Lower leg skin (tissue), 4 donors: ENCODE data around the gene SAMD10. TPM values are rescaled to one million over a fixed set of nuclear protein-coding genes. Genes with fewer than 3 reads are reported as not detected.
A peak's percentile ranks its signal among the peaks of the same experiment; 100 is the strongest.

Experiments used
- DNase-seq, 2 donors: peaks; one replicate each; pipeline ENCODE4 v3.0.0-alpha.2; 2019; ENCODE audit warnings: low spot score in 2 of 2
- H3K4me3 ChIP-seq: fragments of 200-600 bp; sonication (generic); 2 replicates; pipeline ENCODE4 v1.5.1; 2017; ENCODE audit warnings: mild to moderate bottlenecking, low read depth; ENCODE audit not compliant: poor library complexity, severe bottlenecking
- CTCF ChIP-seq, 3 donors: fragments of 450-650 bp; IDR thresholded peaks; one replicate each; pipeline ENCODE4 v1.5.1; 2016; ENCODE audit warnings: antibody characterized with exemption in 3 of 3, mild to moderate bottlenecking in 3 of 3, moderate library complexity in 2 of 3
- POLR2A ChIP-seq, 2 donors: fragments of 450-650 bp; IDR thresholded peaks; one replicate each; pipeline ENCODE4 v1.6.1; 2016 to 2017; ENCODE audit warnings: antibody characterized with exemption in 2 of 2, mild to moderate bottlenecking in 1 of 2, moderate library complexity in 1 of 2
- WGBS, 2 donors: methylation state at CpG; one replicate each; pipeline ENCODE4 v1.1.5; 2018; 5-methylcytosine and 5-hydroxymethylcytosine counted together
- intact Hi-C: fragments of 100-400 bp; cut with DNase I; formaldehyde crosslinking; loops from one replicate; pipeline ENCODE4 v1.15.0; 2023; ENCODE audit warnings: low total_unique reads
- total RNA-seq, 4 donors: library from RNA; depleted of rRNA; stranded (reverse); fragments of >200 nt; gene quantifications; one replicate each; pipeline ENCODE4 v1.1.0, GENCODE V29; 2016

Gene SAMD10
- total RNA-seq, 4 donors from 2014 or later = 8.1 to 11.3 (median 10.6) TPM

- TF ChIP-seq POLR2A (IDR thresholded peaks at IDR 0.05) (no peak), CTCF (IDR thresholded peaks at IDR 0.05) (no peak)
- intact Hi-C loops = no loop called here
- no peak for DNase-seq
- H3K4me3 ChIP-seq = no peak overlapping the region
- WGBS, 2 donors = 51 to 60% methylated on average over 7 of the region's 7 CpGs
These were observed 24.7 kb upstream of the SAMD10 start for GRCh38 chr20:64003960-64004725.

DNA sequence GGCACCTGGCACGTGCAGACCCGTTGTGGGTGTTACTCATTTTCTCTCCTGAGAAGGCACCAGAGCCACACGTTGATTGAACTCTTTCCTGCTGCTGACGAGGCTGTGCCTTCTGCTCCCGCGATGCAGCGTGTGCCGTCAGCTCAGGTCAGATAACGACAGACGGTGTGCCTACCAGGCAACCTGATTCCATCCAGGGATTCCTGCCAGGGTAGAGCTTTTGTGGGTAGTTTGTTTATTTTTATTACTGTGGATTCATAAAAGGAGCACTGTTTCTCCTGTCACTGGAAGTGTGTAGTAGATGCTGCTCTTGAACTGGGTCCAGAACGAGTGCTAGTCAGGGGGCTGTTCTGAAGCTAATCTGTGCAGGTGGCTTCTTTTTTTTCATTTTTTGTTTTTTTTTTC is 22.2 kb upstream of the SAMD10 start:
- intact Hi-C loops = no loop called here
- WGBS, 2 donors = 52 to 62% methylated on average over 11 of the region's 11 CpGs
- H3K4me3 ChIP-seq = no peak overlapping the region
- no peak for TF ChIP-seq CTCF (IDR thresholded peaks at IDR 0.05)
- TF ChIP-seq POLR2A (IDR thresholded peaks at IDR 0.05) = no peak
- no peak for DNase-seq

DNA sequence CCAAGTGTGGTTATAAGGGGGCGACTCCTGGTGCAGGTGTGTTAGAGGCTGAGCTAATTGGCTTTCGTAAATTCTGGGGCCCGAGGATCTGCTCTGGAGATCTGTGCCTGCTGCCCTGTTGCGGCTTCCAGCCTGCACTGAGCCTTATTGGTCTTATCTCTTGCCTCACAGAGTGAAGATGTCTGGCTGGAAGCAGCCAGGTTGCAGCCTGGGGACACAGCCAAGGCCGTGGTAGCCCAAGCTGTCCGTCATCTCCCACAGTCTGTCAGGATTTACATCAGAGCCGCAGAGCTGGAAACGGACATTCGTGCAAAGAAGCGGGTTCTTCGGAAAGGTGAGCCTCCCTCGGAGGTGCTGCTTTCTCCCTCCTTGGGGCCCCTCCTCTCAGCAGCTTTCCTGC is 21.5 kb upstream of the SAMD10 start:
- TF ChIP-seq POLR2A (IDR thresholded peaks at IDR 0.05) (no peak), CTCF (IDR thresholded peaks at IDR 0.05) (no peak)
- WGBS, 2 donors = 87 to 94% methylated on average over 12 of the region's 12 CpGs
- H3K4me3 ChIP-seq = no peak overlapping the region
- DNase-seq = no peak
- intact Hi-C loops = no loop called here

GRCh38 chr20:63982937-63983336 is 3.5 kb upstream of the SAMD10 start:
- H3K4me3 ChIP-seq = no peak overlapping the region
- 81 to 88% methylated on average over 14 of the region's 14 CpGs for WGBS, 2 donors
- intact Hi-C loops = no loop called here
- DNase-seq = no peak
- TF ChIP-seq POLR2A (IDR thresholded peaks at IDR 0.05) (no peak), CTCF (IDR thresholded peaks at IDR 0.05) (no peak)

DNA sequence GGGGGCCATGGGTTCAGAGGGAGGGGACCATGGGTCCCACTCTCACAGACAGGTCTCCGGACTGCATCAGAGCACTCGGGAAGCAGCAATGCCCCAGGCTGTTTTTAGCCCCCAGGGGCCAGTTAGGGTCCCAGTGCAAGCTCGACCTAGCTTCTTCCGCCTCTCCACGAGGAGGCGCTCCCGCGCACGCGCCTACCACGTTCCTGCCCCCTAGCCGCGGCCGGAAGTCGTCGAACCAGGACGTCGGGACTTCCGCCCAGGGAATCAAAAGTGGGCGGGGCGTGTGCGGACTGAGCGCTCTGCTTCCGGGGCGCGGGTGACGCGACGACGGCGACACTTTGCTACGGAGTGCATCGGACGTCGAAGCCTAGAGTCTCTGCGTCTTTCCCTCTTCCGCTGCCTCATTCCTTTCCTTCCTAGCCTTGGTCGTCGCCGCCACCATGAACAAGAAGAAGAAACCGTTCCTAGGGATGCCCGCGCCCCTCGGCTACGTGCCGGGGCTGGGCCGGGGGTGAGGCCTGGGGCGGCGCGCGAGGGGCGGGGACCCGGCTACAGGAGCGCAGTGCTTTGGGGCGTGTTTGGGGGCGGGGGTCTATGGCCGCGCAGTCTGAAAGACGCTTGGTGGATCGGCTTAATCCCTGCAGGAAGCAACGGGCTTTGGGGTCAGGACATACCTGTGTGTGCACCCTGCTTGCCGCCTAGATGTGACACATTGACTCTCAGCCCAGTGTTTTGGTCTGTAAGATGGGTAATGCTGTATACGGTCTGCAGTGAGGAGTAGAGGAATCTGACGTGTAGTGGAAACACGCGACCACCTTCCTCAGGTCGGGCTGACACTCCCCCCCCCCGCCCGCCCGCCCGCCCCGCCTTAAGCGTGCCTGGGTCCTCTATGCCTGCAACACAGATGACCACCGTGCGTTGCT is 1.6 kb upstream of the SAMD10 start, which contains the start of gene PRPF6:
Gene PRPF6, plus strand, starts transcription at position 327 of the 923 bp plus-strand sequence. Its CDS starts 114 bp downstream, at position 441.
- H3K4me3 ChIP-seq = peak within 1 kb of the TSS; percentile 99
- TF ChIP-seq CTCF (IDR thresholded peaks at IDR 0.05) (peak in 1 of 3 donors; percentile 60), POLR2A (IDR thresholded peaks at IDR 0.05) (peak in 1 of 2 donors; percentile 39)
- intact Hi-C loops = no loop called here
- WGBS, 2 donors = 0 to 1% methylated on average over 69 of the region's 75 CpGs
- DNase-seq = peak; percentile 93 to 98
